Liver (tissue), 9 donors: ENCODE results near the gene SLC28A3. TPM values are rescaled to one million over a fixed set of nuclear protein-coding genes. Genes with fewer than 3 reads are reported as not detected.

ENCODE experiments used
- DNase-seq: peaks from one replicate; pipeline ENCODE4 v3.0.0-alpha.2; 2017; ENCODE audit warnings: low spot score
- H3K27ac ChIP-seq, 2 donors: one replicate each; pipeline ENCODE4 v1.7.0; 2013; ENCODE audit warnings: inconsistent platforms in 2 of 2, low read length in 2 of 2, control low read depth in 1 of 2, low read depth in 1 of 2, mild to moderate bottlenecking in 1 of 2
- H3K27me3 ChIP-seq, 4 donors: one replicate each; pipeline versions ENCODE4 v1.6.1 to v1.7.0; 2013; ENCODE audit warnings: low read length in 3 of 4, inconsistent platforms in 1 of 4, mild to moderate bottlenecking in 1 of 4, moderate library complexity in 1 of 4; ENCODE audit not compliant: control insufficient read depth in 4 of 4, insufficient read depth in 4 of 4
- H3K36me3 ChIP-seq, 4 donors: one replicate each; pipeline versions ENCODE4 v1.6.1 to v1.7.0; 2013; ENCODE audit warnings: low read length in 3 of 4, mild to moderate bottlenecking in 3 of 4, low read depth in 1 of 4, moderate library complexity in 1 of 4; ENCODE audit not compliant: control insufficient read depth in 4 of 4, insufficient read depth in 3 of 4
- H3K4me1 ChIP-seq, 4 donors: one replicate each; pipeline versions ENCODE4 v1.6.1 to v1.7.0; 2013; ENCODE audit warnings: low read length in 3 of 4, mild to moderate bottlenecking in 3 of 4, moderate library complexity in 1 of 4; ENCODE audit not compliant: control insufficient read depth in 4 of 4, insufficient read depth in 4 of 4
- H3K4me3 ChIP-seq, 3 donors: one replicate each; pipeline versions ENCODE4 v1.6.1 to v1.7.0; 2013; ENCODE audit warnings: low read length in 3 of 3, control low read depth in 1 of 3, low read depth in 1 of 3, mild to moderate bottlenecking in 1 of 3
- H3K9ac ChIP-seq, 2 donors: one replicate each; pipeline ENCODE4 v1.7.0; 2013; ENCODE audit warnings: low read length in 2 of 2, mild to moderate bottlenecking in 2 of 2, moderate library complexity in 2 of 2, control low read depth in 1 of 2, low read depth in 1 of 2
- H3K9me3 ChIP-seq, 4 donors: one replicate each; pipeline versions ENCODE4 v1.6.1 to v1.7.0; 2013; ENCODE audit warnings: low read length in 3 of 4; ENCODE audit not compliant: control insufficient read depth in 4 of 4
- ATF3 ChIP-seq: IDR thresholded peaks from 2 replicates; pipeline ENCODE4 v1.6.1; 2016; ENCODE audit warnings: antibody characterized with exemption
- CTCF ChIP-seq: fragments of 150-350 bp; IDR thresholded peaks from 2 replicates; pipeline ENCODE4 v1.5.1; 2017; ENCODE audit warnings: improper control_type of control experiment, low read depth, low read length; ENCODE audit not compliant: missing input control
- EGR1 ChIP-seq, 2 donors: IDR thresholded peaks; 2 replicates each; pipeline ENCODE4 v1.6.1; 2016 to 2018; ENCODE audit warnings: antibody characterized with exemption in 2 of 2, low read depth in 2 of 2
- FOXA1 ChIP-seq: IDR thresholded peaks from 2 replicates; pipeline ENCODE4 v1.6.1; 2016; ENCODE audit warnings: antibody characterized with exemption
- FOXA2 ChIP-seq: IDR thresholded peaks from 2 replicates; pipeline ENCODE4 v1.6.1; 2016; ENCODE audit warnings: antibody characterized with exemption
- GABPA ChIP-seq, 2 donors: IDR thresholded peaks in 1 of 2; conservative IDR thresholded peaks in 1 of 2; 2 replicates each; pipeline ENCODE4 v1.6.1; 2016; ENCODE audit warnings: antibody characterized with exemption in 2 of 2, mild to moderate bottlenecking in 1 of 2, moderate library complexity in 1 of 2
- HNF4A ChIP-seq, 2 donors: conservative IDR thresholded peaks; 2 replicates each; pipeline ENCODE4 v1.6.1; 2016; ENCODE audit warnings: antibody characterized with exemption in 2 of 2, mild to moderate bottlenecking in 2 of 2
- HNF4G ChIP-seq: IDR thresholded peaks from 2 replicates; pipeline ENCODE4 v1.6.1; 2016; ENCODE audit warnings: antibody characterized with exemption
- JUND ChIP-seq, 2 donors: IDR thresholded peaks; 2 replicates each; pipeline ENCODE4 v1.6.1; 2016; ENCODE audit warnings: antibody characterized with exemption in 2 of 2
- MAX ChIP-seq: IDR thresholded peaks from 2 replicates; pipeline ENCODE4 v1.6.1; 2016; ENCODE audit warnings: antibody characterized with exemption
- NR2F2 ChIP-seq: IDR thresholded peaks from 2 replicates; pipeline ENCODE4 v1.6.1; 2016; ENCODE audit warnings: antibody characterized with exemption
- RAD21 ChIP-seq, 2 donors: IDR thresholded peaks; 2 replicates each; pipeline ENCODE4 v1.6.1; 2016; ENCODE audit warnings: antibody characterized with exemption in 2 of 2, mild to moderate bottlenecking in 2 of 2
- REST ChIP-seq: IDR thresholded peaks from 2 replicates; pipeline ENCODE4 v1.6.1; 2016; ENCODE audit warnings: antibody characterized with exemption, mild to moderate bottlenecking
- RXRA ChIP-seq, 2 donors: IDR thresholded peaks; 2 replicates each; pipeline ENCODE4 v1.6.1; 2017 to 2018; ENCODE audit warnings: antibody characterized with exemption in 2 of 2, mild to moderate bottlenecking in 1 of 2
- SP1 ChIP-seq: IDR thresholded peaks from 2 replicates; pipeline ENCODE4 v1.6.1; 2018; ENCODE audit warnings: antibody characterized with exemption, mild to moderate bottlenecking
- TAF1 ChIP-seq: conservative IDR thresholded peaks from 2 replicates; pipeline ENCODE4 v1.6.1; 2016; ENCODE audit warnings: antibody characterized with exemption, mild to moderate bottlenecking
- YY1 ChIP-seq: IDR thresholded peaks from 2 replicates; pipeline ENCODE4 v1.6.1; 2016; ENCODE audit warnings: antibody characterized with exemption, mild to moderate bottlenecking
- ZBTB33 ChIP-seq: IDR thresholded peaks from 2 replicates; pipeline ENCODE4 v1.6.1; 2016; ENCODE audit warnings: antibody characterized with exemption
- WGBS: extraction: QIAGEN DNeasy Blood & Tissue Kit; methylation state at CpG from one replicate; pipeline ENCODE4 v1.1.7; 2013; 5-methylcytosine and 5-hydroxymethylcytosine counted together
- polyA plus RNA-seq, 2 donors: library from polyadenylated mRNA; stranded (reverse) in 1 of 2; unstranded in 1 of 2; fragments of 200-250 nt in 1 of 2; fragments of >200 nt in 1 of 2; fragmentation: Nextera tagmentation in 1 of 2; extraction: Ambion mirVana in 1 of 2; gene quantifications; one replicate each; pipeline versions ENCODE4 v1.2.1 to v1.2.3, GENCODE V29; 2013 to 2015
- total RNA-seq, 2 donors: library from RNA; depleted of rRNA; stranded (reverse); fragments of >200 nt; gene quantifications; one replicate each; pipeline ENCODE4 v1.2.3, GENCODE V29; 2014
- donor health status: healthy.
- donor health status: healthy.
- donor health status: healthy.
- donor health status: healthy.
- donor health status: healthy.

The SLC28A3 gene
- total and polyA plus RNA-seq, 4 donors = 0.07 to 1.3 (median 0.28) TPM

- TF ChIP-seq CTCF (no peak), RAD21 (IDR thresholded peaks at IDR 0.05) (no peak), YY1 (no peak), REST (no peak), HNF4A (conservative IDR thresholded peaks at IDR 0.05) (no peak), HNF4G (no peak), GABPA (IDR thresholded peaks at IDR 0.05 in 1 of 2, conservative IDR thresholded peaks at IDR 0.05 in 1 of 2) (no peak), MAX (no peak), ATF3 (no peak), JUND (IDR thresholded peaks at IDR 0.05) (no peak), ZBTB33 (no peak), FOXA2 (no peak), SP1 (no peak), TAF1 (no peak), NR2F2 (no peak), RXRA (IDR thresholded peaks at IDR 0.05) (no peak), EGR1 (IDR thresholded peaks at IDR 0.05; ENCODE audit: low read depth in 2 of 2) (no peak), FOXA1 (no peak)
- peaks cover 0 to 4% (median 1%) of the 10 kb centered on the region in 4 donors for H3K9me3 ChIP-seq
- no peaks in the 10 kb centered on the region for H3K27me3 ChIP-seq
- no peak overlapping the region for H3K9ac ChIP-seq
- no peak for DNase-seq
- 61% methylated on average over 1 of the region's 1 CpG for WGBS
- H3K4me3 ChIP-seq = no peak overlapping the region
- no peaks in the 10 kb centered on the region for H3K4me1 ChIP-seq
- no peaks in the 10 kb centered on the region for H3K36me3 ChIP-seq
- no peak overlapping the region for H3K27ac ChIP-seq
Measured at GRCh38 chr9:84226126-84226525, 114.4 kb downstream of the SLC28A3 start.
